ENCODE data around the gene SEPTIN10. TPM values are rescaled to one million over a fixed set of nuclear protein-coding genes. Genes with fewer than 3 reads are reported as not detected.
"Not testable (repeated sequence)": the region's sequence is repeated elsewhere in the genome, so short reads cannot be mapped to it uniquely, and the experiment has no call there.

The SEPTIN10 gene
- total RNA-seq, 1 experiment from 2014 or later, result 26.5 TPM

GRCh38 chr2:109637749-109638570 is 24.2 kb upstream of the SEPTIN10 start:
- no peak for DNase-seq (ENCODE audit: low read depth, low spot score)
- in situ Hi-C loops (cut with HindIII; ENCODE audit: low pct_unique_long_range_greater_than_20kb, low sequenced_read_pairs), result no loop called here

- in situ Hi-C loops (cut with HindIII; ENCODE audit: low pct_unique_long_range_greater_than_20kb, low sequenced_read_pairs), result no loop called here
- no peak for DNase-seq (ENCODE audit: low read depth, low spot score)
These were observed 22.6 kb upstream of the SEPTIN10 start for GRCh38 chr2:109636317-109636716.

- no peak for DNase-seq (ENCODE audit: low read depth, low spot score)
- in situ Hi-C loops (cut with HindIII; ENCODE audit: low pct_unique_long_range_greater_than_20kb, low sequenced_read_pairs), result no loop called here
These were observed 21.9 kb upstream of the SEPTIN10 start for GRCh38 chr2:109635426-109636304.

DNA sequence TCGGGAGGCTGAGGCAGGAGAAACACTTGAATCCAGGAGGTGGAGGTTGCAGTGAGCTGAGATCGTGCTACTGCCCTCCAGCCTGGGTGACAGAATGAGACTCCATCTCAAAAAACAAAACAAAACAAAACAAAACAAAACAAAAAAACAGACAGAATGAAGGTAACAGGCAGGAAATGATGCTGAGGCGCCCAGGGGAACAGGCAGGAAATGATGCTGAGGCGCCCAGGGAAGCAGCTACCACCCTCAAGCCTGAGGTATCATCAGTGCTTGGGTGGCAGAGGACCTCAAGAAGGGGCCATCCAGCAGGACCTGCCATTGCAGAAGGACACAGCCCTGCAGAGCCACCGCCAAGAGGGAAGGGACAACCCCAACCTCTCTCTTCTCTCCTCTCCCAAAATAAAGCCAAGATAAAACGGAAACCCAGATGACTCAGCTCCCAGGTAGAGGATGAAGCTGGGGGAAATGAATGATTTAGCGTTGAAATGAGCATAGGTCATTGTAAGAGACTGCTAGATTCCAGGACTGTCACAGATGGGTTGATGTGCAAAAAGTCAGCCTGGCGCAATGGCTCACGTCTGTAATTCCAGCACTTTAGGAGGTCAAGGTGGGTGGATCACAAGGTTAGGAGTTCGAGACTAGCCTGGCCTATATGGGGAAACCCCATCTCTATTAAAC is 19.7 kb upstream of the SEPTIN10 start:
- in situ Hi-C loops (cut with HindIII; ENCODE audit: low pct_unique_long_range_greater_than_20kb, low sequenced_read_pairs), result no loop called here
- no peak for DNase-seq (ENCODE audit: low read depth, low spot score)

DNA sequence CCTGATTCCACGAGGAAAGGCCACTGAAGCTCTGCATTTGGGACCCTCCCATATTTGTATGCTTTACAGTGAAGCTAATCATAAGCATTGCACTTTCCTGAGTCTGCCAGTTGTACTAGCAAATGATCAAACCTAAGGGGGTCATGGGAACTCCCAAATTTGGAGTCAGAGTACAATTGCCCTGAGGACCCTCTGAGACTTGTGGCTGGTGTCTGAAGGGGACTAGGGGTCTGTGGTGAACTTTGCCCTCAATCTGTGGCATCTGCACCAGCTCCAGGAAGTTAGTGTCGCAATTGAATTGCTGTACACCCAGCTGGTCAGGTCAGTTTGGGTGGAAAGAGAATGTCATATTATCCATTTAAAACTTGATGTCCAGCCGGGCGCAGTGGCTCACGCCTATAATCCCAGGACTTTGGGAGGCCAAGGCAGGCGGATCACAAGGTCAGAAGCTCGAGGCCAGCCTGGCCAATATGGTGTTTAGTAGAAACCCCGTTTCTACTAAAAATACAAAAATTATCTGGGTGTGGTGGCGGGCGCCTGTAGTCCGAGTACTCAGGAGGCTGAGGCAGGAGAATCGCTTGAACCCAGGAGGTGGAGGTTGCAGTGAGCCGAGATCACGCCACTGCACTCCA is 18.5 kb upstream of the SEPTIN10 start:
- in situ Hi-C loops (cut with HindIII; ENCODE audit: low pct_unique_long_range_greater_than_20kb, low sequenced_read_pairs), result no loop called here

GRCh38 chr2:109631741-109632140 is 18.0 kb upstream of the SEPTIN10 start:
- DNase-seq (ENCODE audit: low read depth, low spot score), result no peak
- in situ Hi-C loops (cut with HindIII; ENCODE audit: low pct_unique_long_range_greater_than_20kb, low sequenced_read_pairs), result no loop called here

More for the DNA sequence above, 18.5 kb upstream of the SEPTIN10 start:
- DNase-seq (ENCODE audit: low read depth, low spot score), result no peak

DNA sequence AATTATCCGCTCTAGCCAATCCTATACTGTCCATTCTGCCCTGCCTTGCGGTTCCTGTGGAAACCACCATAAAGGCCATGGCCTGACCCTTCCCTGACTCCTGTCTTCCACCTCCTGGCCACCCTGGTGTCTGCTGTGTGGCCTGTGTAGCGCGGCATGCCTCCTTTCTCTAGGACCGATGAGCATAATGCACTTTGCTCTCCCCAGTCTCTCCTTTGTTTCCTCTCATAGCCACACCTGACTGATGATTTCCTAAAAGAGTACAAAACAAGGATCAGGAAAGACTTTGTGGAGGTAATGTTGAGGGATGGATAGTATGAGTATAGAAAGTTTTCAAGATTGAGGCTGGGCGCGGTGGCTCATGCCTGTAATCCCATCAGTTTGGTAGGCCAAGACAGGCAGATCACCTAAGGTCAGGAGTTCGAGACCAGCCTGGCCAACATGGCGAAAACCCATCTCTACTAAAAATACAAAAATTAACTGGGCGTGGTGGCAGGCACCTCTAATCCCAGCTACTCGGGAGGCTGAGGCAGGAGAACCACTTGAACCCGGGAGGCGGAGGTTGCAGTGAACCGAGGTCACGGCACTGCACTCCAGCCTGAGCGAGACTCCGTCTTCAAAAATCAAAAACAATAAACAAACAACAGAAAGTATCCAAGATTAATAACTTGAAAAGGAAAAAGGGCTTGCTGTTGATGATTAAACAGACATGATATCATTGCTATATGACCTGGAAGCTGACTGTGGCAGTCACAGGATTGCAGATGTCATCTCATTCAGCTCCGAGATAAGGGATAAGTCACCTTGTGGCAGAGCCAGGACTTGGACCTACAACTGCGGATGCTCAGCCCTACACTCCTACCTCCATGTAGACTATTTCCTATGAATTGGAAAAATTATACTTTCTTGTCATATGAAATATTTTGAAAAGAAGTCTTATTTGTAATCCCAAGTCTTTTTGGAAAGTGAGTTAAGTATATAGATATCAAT is 17.0 kb upstream of the SEPTIN10 start:
- no peak for DNase-seq (ENCODE audit: low read depth, low spot score)
- in situ Hi-C loops (cut with HindIII; ENCODE audit: low pct_unique_long_range_greater_than_20kb, low sequenced_read_pairs), result no loop called here

DNA sequence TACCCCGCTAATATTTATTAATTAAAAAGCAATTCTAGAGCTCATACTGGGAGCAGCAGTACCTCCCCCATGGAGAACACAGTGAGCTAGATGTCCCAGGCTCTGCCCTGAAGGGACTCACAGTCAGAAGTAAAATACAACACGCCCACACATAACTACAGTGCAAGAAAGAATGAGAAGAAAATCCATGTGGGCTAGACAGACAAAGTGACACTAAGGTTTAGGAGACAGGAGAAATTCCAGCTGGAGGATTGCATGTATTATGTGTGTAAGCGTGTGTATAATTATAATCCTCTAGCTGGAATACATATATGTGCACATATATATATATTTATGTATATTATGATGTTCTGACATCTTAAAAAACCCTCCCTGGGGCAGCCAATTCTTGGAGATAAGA is 16.1 kb upstream of the SEPTIN10 start:
- no peak for DNase-seq (ENCODE audit: low read depth, low spot score)
- in situ Hi-C loops (cut with HindIII; ENCODE audit: low pct_unique_long_range_greater_than_20kb, low sequenced_read_pairs), result no loop called here

DNA sequence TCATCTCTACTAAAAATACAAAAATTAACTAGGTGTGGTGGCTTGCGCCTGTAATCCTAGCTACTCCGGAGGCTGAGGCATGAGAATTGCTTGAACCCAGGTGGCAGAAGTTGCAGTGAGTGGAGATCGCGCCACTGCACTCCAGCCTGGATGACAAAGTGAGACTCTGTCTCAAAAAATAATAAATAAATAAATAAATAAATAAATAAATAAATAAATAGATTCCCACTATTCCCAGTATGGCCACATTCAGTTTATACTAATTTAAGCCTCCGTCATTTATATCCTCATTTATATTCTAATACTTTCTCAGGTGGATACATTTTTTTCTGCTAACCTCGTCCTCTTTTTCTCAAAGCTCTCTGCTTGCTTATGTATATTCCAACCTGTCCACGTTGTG is 14.6 kb upstream of the SEPTIN10 start:
- DNase-seq (ENCODE audit: low read depth, low spot score); in situ Hi-C loops (cut with HindIII; ENCODE audit: low pct_unique_long_range_greater_than_20kb, low sequenced_read_pairs): not testable (repeated sequence)

GRCh38 chr2:109624339-109624738 is 10.6 kb upstream of the SEPTIN10 start:
- DNase-seq (ENCODE audit: low read depth, low spot score), result no peak
- in situ Hi-C loops (cut with HindIII; ENCODE audit: low pct_unique_long_range_greater_than_20kb, low sequenced_read_pairs), result no loop called here

DNA sequence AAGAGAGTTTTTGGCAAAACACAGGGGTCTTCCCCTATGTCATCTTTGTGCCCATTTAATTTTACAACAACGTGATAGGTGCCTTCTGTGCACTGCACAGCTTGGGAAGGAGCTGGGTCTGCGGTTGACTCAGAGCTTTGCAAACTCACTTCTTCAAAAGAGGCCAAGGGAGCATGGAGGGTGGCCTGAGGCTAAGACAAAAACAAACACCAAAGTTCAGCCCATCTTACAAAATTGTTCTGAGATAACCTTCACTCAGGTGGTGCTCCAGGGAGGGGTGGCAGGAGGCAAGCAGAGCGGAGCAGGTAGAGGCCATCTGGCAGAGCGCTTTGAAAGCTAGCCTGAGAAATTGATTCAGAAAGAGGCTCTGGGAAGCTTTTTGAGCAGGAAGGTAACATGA is 10.2 kb upstream of the SEPTIN10 start:
- no peak for DNase-seq (ENCODE audit: low read depth, low spot score)
- in situ Hi-C loops (cut with HindIII; ENCODE audit: low pct_unique_long_range_greater_than_20kb, low sequenced_read_pairs), result no loop called here

DNA sequence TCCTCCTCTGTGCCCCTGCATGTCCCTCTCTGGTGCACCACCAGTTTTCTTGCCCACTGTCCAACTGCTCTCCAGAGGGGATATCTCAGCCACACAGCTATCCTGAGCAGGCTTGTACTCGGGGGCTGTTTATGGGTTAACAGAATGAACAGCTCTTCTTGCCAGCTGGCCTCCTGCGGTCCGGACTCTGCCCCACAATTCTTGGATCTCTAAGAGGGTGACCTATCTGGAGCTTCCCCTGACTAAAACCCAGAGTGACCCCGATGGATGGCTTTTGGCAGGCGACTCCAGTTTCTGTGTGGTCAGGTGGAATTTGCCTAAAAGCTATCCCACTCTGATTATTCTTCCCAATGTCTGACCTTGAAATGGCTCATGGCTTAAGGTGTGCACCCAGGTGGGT is 9.5 kb upstream of the SEPTIN10 start:
- no peak for DNase-seq (ENCODE audit: low read depth, low spot score)
- in situ Hi-C loops (cut with HindIII; ENCODE audit: low pct_unique_long_range_greater_than_20kb, low sequenced_read_pairs), result no loop called here

DNA sequence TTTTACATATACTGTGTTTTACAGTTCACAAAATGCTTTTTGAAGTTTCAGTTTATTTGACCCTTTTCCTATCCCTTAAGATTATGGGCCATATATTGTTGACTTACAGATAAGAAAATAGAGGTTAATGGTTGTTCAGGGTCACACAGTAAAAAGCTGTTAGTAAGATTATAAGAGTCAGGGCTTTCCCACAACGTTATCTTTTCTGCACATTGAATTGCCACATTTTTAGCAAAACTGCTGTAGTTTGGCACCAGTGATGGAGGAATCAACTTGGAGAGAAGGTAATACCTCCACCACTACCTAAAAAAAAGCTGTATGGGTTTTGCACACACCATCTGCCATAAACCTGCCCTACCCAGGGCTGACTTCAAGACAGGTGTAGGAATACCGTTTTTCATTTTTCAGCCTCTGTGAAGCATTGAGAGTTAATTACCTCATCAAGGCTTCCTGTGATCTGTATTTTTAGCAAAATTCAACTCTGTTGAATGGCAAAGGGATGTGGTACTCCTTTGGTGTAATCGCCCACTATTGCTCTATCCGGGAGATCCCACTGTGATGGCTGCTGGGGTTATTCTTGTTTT is 5.4 kb upstream of the SEPTIN10 start:
- in situ Hi-C loops (cut with HindIII; ENCODE audit: low pct_unique_long_range_greater_than_20kb, low sequenced_read_pairs), result no loop called here
- DNase-seq (ENCODE audit: low read depth, low spot score), result no peak

GRCh38 chr2:109616184-109616583 is 2.4 kb upstream of the SEPTIN10 start:
- in situ Hi-C loops (cut with HindIII; ENCODE audit: low pct_unique_long_range_greater_than_20kb, low sequenced_read_pairs), result no loop called here

DNA sequence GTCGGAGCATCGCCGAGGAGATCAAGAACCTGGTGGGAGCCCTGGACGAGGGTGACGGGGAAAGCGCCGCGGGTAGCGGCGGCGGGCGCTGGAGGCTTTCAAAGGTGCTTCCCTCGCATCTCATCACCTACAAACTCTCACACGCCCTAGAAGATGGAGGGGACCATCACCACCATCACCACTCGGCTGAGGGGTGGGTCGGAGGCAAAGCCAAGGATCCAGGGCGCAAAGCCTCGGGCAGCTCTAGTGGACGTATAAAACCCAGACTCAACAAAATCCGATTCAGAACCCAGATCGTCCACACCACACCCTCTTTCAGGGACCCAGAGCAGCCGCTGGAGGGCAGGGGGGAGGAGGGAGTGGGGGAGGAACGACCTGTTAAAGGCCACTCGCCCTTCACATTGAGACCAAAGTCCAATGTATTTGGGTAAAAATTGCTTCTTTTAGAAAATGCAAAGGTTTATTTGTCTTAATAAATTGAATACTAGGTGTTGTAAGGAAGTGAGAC is 1.9 kb upstream of the SEPTIN10 start:
- in situ Hi-C loops (cut with HindIII; ENCODE audit: low pct_unique_long_range_greater_than_20kb, low sequenced_read_pairs), result no loop called here
- no peak for DNase-seq (ENCODE audit: low read depth, low spot score)

More at GRCh38 chr2:109616184-109616583, 2.4 kb upstream of the SEPTIN10 start:
- DNase-seq (ENCODE audit: low read depth, low spot score), result no peak
